ENCODE results near the gene OBP2B. TPM values are rescaled to one million over a fixed set of nuclear protein-coding genes. Genes with fewer than 3 reads are reported as not detected.

The OBP2B gene
- total and polyA plus RNA-seq, 9 of the 15 experiments (the other 6 are each of a cell fraction or from before 2014, with no cell fraction given): not detected

DNA sequence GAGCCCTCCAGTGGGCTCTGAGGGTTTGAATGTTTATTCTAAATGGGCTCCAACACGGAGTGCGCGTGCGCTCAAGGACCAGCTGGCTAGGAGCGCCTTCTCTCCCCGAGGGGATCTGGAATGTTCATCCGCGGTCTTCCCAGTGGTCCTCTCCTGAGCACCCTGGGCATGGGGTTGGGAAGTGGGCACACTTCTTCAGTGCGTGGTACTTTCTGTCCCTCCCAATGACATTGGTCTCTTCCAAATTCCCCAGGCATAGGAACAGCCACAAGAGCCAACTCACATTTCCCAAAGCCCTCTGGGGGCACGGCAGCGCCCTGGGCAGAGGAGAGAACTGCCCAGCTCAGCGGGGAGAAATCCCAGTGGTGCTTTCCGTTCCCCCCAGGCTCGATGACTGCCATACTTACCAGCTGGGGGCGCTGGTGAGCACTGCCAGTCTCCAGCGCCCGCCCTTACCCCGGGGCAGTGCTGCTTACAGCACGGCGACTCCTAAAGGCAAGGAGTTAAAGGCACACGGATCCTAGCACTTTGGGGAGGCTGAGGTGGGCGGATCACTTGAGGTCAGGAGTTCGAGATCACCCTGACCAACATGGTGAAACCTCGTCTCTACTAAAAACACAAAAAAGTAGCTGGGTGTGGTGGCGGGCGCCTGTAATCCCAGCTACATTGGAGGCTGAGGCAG, 29.9 kb upstream of the OBP2B start (continued):
- TF ChIP-seq ATF2 (CRISPR knock-in tag; IDR thresholded peaks at IDR 0.05) (no peak), ERF (CRISPR knock-in tag; IDR thresholded peaks at IDR 0.05) (no peak), ARNT (IDR thresholded peaks at IDR 0.05) (peak in 1 of 2 experiments; percentile 21; a peak in 1 of 4 replicates), TRIM24 (IDR thresholded peaks at IDR 0.05) (no peak), SMAD1 (IDR thresholded peaks at IDR 0.05; ENCODE audit: low read depth, low read length, partially characterized antibody) (no peak), TRIM28 (IDR thresholded peaks at IDR 0.05) (no peak), DACH1 (IDR thresholded peaks at IDR 0.05; ENCODE audit: partially characterized antibody) (peak; percentile 60), RBFOX2 (IDR thresholded peaks at IDR 0.05; ENCODE audit: low read depth, low read length) (peak; percentile 34), GABPA (tag; conservative IDR thresholded peaks at IDR 0.05; ENCODE audit: low read depth) (no peak), POLR2A (conservative IDR thresholded peaks at IDR 0.05) (no peak), HOXB6 (CRISPR knock-in tag; IDR thresholded peaks at IDR 0.05; ENCODE audit: borderline replicate concordance) (no peak), HNRNPK (IDR thresholded peaks at IDR 0.05; ENCODE audit: low read depth, low read length, poor library complexity, severe bottlenecking) (no peak), HNRNPLL (IDR thresholded peaks at IDR 0.05; ENCODE audit: low read depth, low read length, poor library complexity, severe bottlenecking) (no peak), PREB (CRISPR knock-in tag; IDR thresholded peaks at IDR 0.05) (no peak), YBX1 (IDR thresholded peaks at IDR 0.05) (no peak), ZNF445 (CRISPR knock-in tag; IDR thresholded peaks at IDR 0.05; ENCODE audit: low read depth) (no peak), LCOR (CRISPR knock-in tag; IDR thresholded peaks at IDR 0.05) (0 out of 2 replicates have a peak, but pooled peaks have one; percentile 50), KDM1A (IDR thresholded peaks at IDR 0.05) (peak in 1 of 2 experiments; percentile 66; a peak in 2 of 4 replicates), ZNF184 (CRISPR knock-in tag; IDR thresholded peaks at IDR 0.05) (no peak), PML (IDR thresholded peaks at IDR 0.05; ENCODE audit: low read length) (no peak)
- TF ChIP-seq, protein P1, sequence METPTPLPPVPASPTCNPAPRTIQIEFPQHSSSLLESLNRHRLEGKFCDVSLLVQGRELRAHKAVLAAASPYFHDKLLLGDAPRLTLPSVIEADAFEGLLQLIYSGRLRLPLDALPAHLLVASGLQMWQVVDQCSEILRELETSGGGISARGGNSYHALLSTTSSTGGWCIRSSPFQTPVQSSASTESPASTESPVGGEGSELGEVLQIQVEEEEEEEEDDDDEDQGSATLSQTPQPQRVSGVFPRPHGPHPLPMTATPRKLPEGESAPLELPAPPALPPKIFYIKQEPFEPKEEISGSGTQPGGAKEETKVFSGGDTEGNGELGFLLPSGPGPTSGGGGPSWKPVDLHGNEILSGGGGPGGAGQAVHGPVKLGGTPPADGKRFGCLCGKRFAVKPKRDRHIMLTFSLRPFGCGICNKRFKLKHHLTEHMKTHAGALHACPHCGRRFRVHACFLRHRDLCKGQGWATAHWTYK (CRISPR knock-in tag; IDR thresholded peaks at IDR 0.05): no peak
- TF ChIP-seq, protein P2, sequence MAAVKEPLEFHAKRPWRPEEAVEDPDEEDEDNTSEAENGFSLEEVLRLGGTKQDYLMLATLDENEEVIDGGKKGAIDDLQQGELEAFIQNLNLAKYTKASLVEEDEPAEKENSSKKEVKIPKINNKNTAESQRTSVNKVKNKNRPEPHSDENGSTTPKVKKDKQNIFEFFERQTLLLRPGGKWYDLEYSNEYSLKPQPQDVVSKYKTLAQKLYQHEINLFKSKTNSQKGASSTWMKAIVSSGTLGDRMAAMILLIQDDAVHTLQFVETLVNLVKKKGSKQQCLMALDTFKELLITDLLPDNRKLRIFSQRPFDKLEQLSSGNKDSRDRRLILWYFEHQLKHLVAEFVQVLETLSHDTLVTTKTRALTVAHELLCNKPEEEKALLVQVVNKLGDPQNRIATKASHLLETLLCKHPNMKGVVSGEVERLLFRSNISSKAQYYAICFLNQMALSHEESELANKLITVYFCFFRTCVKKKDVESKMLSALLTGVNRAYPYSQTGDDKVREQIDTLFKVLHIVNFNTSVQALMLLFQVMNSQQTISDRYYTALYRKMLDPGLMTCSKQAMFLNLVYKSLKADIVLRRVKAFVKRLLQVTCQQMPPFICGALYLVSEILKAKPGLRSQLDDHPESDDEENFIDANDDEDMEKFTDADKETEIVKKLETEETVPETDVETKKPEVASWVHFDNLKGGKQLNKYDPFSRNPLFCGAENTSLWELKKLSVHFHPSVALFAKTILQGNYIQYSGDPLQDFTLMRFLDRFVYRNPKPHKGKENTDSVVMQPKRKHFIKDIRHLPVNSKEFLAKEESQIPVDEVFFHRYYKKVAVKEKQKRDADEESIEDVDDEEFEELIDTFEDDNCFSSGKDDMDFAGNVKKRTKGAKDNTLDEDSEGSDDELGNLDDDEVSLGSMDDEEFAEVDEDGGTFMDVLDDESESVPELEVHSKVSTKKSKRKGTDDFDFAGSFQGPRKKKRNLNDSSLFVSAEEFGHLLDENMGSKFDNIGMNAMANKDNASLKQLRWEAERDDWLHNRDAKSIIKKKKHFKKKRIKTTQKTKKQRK (IDR thresholded peaks at IDR 0.05; ENCODE audit: borderline replicate concordance, low read depth, low read length): no peak
- TF ChIP-seq, protein P3, sequence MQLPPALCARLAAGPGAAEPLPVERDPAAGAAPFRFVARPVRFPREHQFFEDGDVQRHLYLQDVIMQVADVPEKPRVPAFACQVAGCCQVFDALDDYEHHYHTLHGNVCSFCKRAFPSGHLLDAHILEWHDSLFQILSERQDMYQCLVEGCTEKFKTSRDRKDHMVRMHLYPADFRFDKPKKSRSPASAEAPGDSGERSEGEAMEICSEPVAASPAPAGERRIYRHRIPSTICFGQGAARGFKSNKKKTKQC (CRISPR knock-in tag; IDR thresholded peaks at IDR 0.05): no peak; the same call in 1 of the 2 replicates

All from K562 (cell line).